CD1c-positive myeloid dendritic cell (primary cell): ENCODE data around the gene COL15A1.
A peak's percentile ranks its signal among the peaks of the same experiment; 100 is the strongest.

Experiments used
- DNase-seq: peaks from one replicate; pipeline ENCODE4 v3.0.0-alpha.2; 2016; ENCODE audit errors: extremely low spot score

COL15A1 gene

DNA sequence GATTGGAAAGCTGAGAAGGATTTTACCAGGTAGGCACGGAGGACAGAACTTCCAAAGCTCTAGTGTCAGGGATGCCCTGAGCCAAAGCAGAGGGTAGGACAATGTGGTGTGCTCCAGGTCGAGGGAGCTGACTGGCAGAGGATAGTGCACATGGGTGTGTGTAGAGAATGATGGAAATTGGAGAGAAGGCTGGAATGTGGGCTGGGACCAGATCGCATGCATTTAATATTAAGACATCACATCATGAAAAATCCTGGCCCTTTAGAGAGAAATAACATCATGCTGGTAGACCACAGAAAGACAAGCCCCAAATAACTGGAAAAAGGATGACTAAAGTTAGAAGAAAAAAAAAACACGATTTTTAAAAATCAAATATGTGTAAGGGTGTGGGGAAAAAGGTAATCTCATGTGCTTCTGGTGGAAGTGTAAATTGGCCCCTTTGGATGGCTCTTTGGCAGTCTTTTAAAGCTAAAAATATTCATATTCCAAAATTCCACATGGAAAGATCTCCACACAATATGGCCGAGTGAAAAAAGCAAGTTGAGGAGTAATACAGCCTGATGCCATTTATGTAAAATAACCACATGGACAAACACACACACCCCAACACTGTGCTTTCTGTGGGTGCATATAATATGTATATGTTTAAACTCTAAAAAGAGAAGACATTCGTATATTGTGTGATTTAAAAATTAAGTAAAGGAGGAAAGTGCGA, 94.2 kb downstream of the COL15A1 start:
- DNase-seq: no peak

DNA sequence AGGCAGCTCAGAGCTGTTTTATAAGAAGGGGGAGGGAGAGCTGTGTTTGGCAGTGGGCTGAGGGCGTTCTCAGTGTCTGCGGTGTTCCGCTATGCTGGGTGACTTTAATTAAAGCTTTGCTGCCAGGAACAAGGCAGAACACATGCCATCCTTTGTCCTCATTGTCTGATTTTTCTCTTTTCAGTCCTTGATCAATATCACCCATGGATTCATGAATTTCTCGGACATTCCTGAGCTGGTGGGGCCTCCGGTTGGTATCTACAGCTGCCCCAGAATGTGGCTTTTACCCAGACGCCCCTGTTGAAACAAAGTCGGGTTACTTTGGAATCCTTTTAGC, 94.7 kb downstream of the COL15A1 start:
- DNase-seq: no peak

DNA sequence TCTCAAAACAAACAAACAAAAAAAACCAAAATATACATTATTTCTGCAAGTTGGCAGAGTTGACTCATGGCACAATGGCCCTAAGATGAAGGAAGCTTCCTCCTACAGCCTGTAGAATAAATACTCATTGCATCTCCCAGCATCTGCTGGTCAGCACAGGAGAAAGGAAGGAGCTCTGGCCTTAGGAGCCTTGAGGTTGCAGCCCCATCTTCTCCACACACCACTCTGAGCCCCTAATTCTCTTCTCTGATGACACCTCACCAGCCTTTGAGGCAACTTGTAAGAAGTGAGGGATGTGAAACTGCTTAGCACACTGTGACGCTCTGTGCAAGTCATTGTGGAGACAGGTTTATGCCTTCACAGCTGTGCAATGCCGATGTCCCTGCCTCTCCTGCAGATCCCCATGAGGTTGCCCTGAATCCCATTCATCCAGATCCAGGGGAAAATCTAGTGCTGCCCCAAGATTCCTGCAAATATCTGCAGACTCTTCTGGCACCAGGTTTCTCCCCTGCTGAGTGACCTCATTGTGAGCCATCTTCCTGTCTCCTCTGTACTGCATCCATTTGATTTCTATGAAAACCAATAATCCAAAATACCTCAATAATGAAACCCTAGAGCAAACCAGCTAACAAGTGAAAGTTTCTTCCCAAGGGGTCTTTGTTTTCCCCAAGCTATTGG, 95.9 kb downstream of the COL15A1 start:
- peak; percentile 68 for DNase-seq

DNA sequence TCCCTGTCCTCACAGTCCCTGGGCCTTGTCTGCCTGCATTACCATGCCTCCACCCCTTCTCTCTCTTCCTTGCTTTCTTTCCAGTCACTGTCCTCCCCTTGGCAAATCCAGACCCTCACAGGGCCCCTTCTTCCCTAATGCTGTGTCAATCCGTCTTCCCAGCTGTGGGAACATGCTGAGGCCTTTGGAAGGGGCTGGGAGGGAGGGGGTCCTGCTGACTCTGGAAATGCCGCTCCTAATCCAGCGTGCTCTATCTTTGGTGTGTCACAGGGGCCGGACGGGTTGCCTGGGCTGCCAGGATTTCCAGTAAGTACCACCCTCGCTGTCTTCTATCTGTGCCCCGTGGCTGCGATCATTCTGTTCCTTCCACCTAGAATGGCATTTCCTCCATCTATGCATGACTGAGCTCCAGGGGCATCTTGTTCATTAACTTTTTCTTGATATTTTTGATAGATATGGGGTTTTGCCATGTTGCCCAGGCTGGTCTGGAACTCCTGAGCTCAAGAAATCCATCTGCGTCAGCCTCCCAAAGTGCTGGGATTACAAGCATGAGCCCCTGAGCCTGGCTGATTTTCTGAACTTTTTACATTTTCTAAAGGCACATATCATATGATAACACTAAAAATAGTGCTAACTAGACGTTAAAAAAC, 96.7 kb downstream of the COL15A1 start:
- DNase-seq: no peak

GRCh38 chr9:99040911-99041582, 97.3 kb downstream of the COL15A1 start:
- peak; percentile 69 for DNase-seq

- no peak for DNase-seq
Observed at GRCh38 chr9:99041618-99042017, 97.9 kb downstream of the COL15A1 start.

GRCh38 chr9:99042620-99043019, 98.9 kb downstream of the COL15A1 start:
- DNase-seq: no peak

DNA sequence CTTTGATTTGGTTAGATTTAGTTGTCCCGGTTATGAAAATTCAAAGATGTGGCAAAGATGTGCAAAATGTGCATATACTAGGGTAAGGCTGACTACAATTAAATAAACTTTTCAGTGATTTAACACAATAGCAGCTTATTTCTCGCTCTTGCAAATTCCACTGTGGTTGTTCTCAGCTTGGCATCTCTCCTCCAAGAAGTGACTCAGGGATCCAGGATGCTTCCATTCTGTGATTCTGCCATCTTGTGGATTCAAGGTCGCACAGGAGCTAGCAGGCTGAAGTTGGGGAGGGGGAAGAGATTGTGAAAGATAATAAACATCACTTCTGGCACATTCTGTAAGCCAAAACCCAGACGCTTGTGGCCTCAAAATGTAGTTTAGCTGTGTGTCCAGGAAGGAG, 101.1 kb downstream of the COL15A1 start:
- DNase-seq: no peak

DNA sequence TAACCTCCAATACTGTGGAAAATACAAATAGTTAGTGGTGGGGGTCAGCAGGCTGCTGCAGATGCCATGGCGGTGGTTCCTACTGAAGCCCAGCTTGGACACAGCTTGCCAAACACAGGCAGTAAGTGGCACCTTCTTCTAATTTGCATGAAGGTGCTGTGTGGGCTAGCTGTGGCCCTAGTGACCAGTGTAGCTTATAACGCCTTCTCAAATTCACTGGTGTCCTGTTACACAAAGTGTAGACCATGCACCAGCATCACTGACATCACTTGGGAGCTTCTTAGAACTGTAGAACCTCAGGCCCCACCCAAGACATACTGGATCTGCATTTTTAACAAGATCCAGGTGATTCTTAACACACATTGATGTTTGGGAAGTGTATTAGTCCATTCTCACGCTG, 102.4 kb downstream of the COL15A1 start:
- DNase-seq: no peak

DNA sequence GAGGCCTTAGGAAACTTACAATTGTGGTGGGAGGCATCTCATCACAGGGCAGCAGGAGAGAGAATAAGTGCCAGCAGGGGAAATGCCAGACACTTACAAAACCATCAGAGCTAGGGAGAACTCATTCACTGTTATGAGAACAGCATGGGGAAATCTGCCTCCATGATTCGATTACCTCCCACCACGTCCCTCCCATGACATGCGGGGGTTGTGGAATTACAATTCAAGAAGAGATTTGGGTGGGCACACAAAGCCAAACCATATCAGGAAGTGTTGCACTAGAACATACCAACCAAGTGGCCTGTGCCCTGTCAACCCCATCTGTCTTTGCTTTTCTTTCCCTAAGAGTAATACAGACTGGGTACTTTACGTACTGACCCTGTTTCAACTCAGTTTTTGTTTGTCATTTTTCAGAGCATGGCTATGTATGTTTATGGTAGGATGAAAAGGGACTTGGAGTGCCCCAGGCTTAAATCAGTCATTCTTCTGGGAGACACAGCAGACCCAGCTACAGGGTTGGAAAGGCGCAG, 102.9 kb downstream of the COL15A1 start:
- peak; percentile 14 for DNase-seq

- no peak for DNase-seq
Observed at GRCh38 chr9:99049228-99049627, 105.5 kb downstream of the COL15A1 start.

DNA sequence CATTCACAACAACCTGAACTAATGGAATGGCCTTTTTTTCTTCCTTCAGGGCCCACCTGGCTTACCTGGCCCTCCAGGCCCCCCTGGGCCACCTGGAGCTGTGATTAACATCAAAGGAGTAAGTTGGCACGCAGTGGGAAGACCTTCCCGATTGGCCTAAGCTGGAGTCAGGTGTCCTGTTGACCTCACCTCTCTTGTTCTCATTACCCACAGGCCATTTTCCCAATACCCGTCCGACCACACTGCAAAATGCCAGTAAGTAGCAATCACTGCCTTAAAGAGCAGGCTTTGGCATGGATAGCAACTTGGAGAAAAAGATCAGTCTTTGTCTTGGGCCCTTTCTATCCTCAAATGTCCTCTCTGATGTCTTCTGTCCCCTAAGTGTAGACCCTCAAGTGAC, 105.9 kb downstream of the COL15A1 start:
- no peak for DNase-seq

DNA sequence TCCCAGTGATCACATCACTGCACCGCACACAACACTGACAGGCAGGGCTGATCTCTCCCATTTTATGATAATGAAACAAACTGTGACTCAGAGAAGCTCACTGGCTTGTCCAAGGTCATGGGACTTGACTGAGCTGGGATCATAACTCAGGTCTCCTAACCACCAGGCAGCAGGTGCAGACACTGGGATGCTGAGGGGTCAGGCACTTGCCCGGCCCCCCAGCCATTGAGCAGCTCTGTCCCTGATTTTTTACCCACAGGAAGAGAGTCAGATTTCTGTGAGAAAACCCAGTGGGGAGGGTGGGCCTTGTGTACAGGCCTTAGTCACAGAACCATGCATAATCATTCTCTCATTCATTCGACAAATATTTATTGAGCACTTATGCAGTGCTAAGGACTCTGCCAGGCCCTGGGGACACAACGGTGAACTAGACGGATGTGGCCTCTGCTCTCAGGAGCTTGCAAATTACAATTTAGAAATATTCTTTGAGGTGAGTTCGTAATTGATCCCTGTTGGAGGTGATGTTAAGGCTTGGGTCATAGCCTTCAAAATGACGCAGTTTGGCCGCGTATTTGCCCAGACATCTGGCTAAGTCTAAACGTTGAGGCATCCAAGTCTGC, 106.7 kb downstream of the COL15A1 start:
- no peak for DNase-seq

DNA sequence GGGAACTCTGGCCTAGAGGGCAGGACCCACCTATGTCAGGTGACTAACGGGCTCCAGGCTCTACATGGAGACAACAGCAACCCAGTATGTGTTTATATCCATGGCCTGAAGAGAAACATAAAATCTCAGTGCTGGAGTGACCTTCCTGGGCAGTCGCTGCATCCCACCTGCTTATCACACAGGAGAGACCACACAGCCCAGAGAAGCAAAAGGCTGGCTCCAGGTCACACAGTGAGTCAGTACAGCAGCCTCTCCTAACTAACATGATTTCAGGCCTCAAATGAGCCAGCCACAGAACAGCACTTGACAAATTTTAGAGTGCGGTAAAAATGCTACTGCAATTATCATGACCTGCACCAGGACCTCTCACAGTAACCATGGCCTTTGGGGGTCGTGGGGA, 107.2 kb downstream of the COL15A1 start:
- no peak for DNase-seq

GRCh38 chr9:99051406-99051805, 107.7 kb downstream of the COL15A1 start:
- DNase-seq: no peak

DNA sequence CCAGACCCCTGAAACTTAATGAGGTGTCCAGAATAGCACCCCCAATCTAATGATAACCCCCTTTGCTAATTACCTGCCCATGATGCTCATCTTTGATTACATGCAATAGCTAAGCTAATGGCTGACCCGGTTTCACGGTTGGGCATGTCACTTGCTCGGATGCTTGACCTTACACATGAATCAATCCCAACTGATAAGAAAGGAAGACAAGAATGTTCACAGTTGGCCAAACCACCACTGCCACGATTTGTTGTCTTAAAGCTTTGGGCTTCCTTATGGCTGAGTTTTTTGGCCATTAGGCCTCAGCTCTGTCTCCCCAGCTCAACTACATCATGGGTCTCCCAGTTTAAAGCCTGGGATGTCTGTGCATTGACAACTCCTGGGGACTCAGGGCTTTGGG, 108.1 kb downstream of the COL15A1 start:
- DNase-seq: no peak

- peak; percentile 42 for DNase-seq
Observed at GRCh38 chr9:99052815-99053715, 109.4 kb downstream of the COL15A1 start.

GRCh38 chr9:99054581-99054980, 110.9 kb downstream of the COL15A1 start:
- no peak for DNase-seq

- no peak for DNase-seq
Observed at GRCh38 chr9:99055384-99055783, 111.7 kb downstream of the COL15A1 start.

DNA sequence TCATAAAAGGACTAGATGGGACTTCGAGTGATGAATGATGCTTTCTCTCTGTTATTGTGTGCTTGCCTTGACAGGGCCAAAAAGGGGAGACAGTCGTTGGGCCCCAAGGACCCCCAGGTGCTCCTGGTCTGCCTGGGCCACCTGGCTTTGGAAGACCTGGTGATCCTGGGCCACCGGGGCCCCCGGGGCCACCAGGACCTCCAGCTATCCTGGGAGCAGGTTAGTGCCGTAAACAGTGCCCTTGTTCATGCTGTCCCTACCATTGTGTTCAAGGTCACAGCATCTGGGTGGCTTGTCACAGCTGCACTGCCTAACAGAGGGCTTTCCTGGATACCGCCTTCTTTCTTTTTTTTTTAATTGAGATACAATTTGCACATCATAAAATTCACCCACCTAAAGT, 112.5 kb downstream of the COL15A1 start:
- DNase-seq: no peak
